HFF-Myc (cell line): ENCODE results near the gene SLC22A5.

ENCODE experiments used
- DNase-seq: peaks from one replicate; pipeline ENCODE4 v3.0.0-alpha.2; 2011; ENCODE audit warnings: low read depth; ENCODE audit errors: extremely low read depth
- H3K4me3 ChIP-seq: replicated peaks from 2 replicates; pipeline ENCODE4 v1.5.1; 2011; ENCODE audit warnings: low read depth, mild to moderate bottlenecking, control low read depth, low read length
- TF ChIP-seq, protein P1 (sequence below): IDR thresholded peaks from 2 replicates; pipeline ENCODE4 v1.5.1; 2012; ENCODE audit warnings: mild to moderate bottlenecking, low read depth, low read length, control low read depth; ENCODE audit errors: missing control alignments

The SLC22A5 gene

DNA sequence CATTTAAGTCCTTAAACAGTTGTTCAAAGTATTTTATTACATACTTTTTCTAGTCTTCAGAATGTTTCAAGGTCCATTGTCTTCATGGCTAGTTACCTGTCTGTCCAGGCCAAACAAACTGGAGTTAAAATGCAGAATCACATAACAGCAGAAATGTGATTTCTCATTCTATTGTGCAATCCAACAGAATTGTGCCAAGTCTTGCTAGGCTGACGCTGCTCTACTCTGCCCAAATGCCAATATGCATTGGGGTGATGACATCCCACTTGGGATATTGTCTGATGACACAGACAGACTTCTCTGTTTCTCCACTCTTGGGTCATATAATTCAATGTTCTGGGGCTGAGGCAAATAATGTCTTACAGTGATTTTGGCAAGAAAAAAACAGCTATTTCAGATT, 5.2 kb upstream of the SLC22A5 start:
- H3K4me3 ChIP-seq = no peak overlapping the region
- DNase-seq = no peak
- TF ChIP-seq, protein P1, sequence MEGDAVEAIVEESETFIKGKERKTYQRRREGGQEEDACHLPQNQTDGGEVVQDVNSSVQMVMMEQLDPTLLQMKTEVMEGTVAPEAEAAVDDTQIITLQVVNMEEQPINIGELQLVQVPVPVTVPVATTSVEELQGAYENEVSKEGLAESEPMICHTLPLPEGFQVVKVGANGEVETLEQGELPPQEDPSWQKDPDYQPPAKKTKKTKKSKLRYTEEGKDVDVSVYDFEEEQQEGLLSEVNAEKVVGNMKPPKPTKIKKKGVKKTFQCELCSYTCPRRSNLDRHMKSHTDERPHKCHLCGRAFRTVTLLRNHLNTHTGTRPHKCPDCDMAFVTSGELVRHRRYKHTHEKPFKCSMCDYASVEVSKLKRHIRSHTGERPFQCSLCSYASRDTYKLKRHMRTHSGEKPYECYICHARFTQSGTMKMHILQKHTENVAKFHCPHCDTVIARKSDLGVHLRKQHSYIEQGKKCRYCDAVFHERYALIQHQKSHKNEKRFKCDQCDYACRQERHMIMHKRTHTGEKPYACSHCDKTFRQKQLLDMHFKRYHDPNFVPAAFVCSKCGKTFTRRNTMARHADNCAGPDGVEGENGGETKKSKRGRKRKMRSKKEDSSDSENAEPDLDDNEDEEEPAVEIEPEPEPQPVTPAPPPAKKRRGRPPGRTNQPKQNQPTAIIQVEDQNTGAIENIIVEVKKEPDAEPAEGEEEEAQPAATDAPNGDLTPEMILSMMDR = no peak

DNA sequence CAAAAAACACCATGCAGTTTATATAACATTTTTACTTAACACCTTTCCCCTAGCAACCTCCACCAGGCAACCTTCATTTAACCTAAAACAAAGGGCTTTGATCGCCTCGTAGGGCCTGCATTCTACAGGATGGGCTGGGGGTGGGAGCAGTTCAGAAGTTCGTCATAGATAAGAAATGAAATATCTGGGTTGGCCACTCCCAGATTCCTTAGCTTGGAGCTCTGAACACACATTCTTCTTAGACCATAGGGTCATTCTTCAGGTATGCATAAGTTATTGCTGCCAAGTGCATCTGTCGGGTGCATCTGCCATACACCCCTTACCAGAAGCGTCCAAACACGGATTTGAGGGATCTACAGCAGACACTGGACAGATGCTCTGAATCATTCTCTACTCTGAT, 4.3 kb upstream of the SLC22A5 start:
- DNase-seq = no peak
- TF ChIP-seq, protein P1 = no peak
- H3K4me3 ChIP-seq = no peak overlapping the region

DNA sequence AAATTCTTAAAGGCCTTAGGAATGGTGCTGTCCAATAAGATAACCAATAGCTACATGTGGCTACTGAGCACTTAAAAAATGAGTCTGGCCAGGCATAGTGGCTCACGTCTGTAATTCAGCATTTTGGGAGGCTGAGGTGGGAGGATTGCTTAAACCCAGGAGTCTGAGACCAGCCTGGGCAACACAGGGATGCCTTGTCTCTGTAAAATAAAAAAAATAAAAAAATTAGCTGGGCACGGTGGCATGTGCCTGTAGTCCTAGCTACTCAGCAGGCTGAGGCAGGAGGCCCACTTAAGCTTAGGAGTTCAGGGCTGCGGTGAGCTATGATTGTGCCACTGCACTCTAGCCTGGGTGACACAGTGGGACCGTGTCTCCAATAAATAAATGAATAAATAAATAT, 1.3 kb upstream of the SLC22A5 start:
- no peak overlapping the region for H3K4me3 ChIP-seq
- no peak for DNase-seq
- TF ChIP-seq, protein P1 = no peak

DNA sequence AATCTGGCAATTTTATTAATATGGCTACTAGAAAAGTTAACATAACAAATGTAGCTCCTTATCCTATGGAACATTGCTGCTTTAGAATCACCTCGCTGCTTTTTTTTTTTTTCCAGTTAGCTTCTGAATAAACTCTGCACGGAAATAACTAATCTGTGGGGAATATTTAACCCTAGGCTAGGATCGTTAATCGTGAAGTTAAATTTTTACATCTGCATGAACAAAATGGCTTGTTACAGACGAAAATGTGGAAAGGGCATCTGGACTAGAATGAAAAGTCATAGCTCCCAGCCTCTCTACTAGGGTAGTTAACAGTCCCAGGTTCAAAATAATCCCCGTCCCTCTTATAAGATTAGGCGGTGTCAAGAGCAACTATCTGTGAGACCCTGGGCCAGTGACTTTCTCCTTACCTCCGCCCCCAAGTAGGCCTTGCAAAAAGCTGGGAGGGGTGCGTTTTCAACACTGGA, 470 bp upstream of the SLC22A5 start:
- TF ChIP-seq, protein P1 = no peak
- no peak for DNase-seq
- H3K4me3 ChIP-seq = peak overlapping the region; percentile 57

DNA sequence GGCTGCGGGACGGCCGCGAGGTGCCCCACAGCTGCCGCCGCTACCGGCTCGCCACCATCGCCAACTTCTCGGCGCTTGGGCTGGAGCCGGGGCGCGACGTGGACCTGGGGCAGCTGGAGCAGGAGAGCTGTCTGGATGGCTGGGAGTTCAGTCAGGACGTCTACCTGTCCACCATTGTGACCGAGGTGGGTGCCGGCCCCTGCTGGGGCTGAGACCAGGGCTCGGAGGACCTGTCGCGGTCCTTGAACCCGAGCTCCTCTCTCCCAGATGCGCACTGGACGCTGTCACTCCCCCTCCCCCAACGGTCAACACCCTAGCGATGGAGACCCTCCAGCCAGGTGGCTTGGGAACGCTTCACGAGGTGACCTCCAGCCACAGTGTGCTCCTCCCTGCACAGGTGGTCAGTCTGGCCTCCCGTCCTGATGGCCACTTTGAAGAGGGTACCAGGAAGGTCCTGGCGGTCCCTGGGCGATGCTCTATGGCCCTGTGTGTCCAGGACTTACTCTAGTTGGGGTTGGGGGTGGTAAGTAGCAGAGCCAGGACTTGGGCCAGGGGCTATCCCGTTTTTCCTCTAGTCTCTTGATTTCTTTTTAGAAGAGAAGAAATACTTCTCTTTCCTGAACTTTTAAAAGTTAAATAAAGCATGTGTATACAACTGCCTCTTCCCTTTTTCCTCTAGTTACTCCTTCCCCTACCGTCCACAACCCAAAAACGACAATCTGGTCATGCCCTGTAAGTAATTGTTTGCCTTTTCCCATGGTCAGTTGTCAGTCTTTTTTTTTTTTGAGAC, 866 bp downstream of the SLC22A5 start:
- TF ChIP-seq, protein P1 = no peak
- DNase-seq = no peak

DNA sequence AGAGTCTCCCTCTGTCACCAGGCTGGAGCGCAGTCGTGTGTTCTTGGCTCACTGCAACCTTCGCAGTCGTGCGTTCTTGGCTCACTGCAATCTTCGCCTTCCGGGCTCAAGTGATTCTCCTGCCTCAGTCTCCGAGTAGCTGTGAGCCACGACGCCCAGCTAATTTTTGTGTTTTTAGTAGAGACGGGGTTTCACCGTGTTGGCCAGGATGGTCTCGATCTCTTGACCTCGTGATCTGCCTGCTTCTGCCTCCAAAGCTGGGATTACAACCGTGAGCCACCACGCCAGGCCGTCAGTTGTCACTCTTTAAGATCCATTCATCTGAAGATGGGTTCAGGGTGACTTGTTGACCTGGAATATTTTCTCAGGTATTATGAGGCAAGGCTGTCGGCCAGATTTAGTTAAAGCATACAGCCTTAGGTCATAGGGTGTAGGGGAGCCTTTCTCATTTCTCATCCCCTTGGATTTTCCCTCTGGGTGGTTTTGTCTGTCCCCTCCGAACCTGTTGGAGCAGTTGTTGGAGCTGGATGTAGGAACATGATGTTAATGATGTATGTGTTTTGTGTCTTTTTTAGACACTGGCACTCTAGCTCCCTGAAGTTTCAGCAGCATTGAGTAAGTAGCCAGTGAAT, 1.6 kb downstream of the SLC22A5 start:
- TF ChIP-seq, protein P1 = no peak
- no peak overlapping the region for H3K4me3 ChIP-seq
- no peak for DNase-seq

More for the DNA sequence above, 866 bp downstream of the SLC22A5 start:
- peak overlapping the region; percentile 57 for H3K4me3 ChIP-seq
